HepG2 (cell line): ENCODE results near the gene PIANP. TPM values are rescaled to one million over a fixed set of nuclear protein-coding genes. Genes with fewer than 3 reads are reported as not detected.

ENCODE experiments used
- ATAC-seq: fragments of 200-7000 bp; cut with Tn5 transposase; 3 replicates; pipeline ENCODE4 v1.9.1; 2020; ENCODE audit warnings: mild to moderate bottlenecking, moderate library complexity
- BruUV-seq: library from RNA; stranded (reverse); fragments of 400-500 nt; replicated peaks from 2 replicates; lab custom pipeline; 2021; lab: Mats Ljungman, UMichigan
- CTCF ChIA-PET: fragments of 300-600 bp; formaldehyde crosslinking; extraction: SDS; loops from one replicate; lab custom pipeline; 2021; ENCODE audit warnings: low total read pairs, inconsistent platforms, low intra/inter-chr PET ratio; lab: Yijun Ruan, JAX
- POLR2A ChIA-PET: fragments of 350-600 bp; sonication (Branson Sonifier 250); formaldehyde crosslinking; loops from one replicate; lab custom pipeline; 2020; ENCODE audit warnings: antibody characterized with exemption, inconsistent platforms; lab: Yijun Ruan, JAX
- DNase-seq: peaks from one replicate; pipeline ENCODE4 v3.0.0-alpha.2; 2015; ENCODE audit warnings: low spot score
- FAIRE-seq: peaks from 3 replicates; lab custom pipeline; 2011; peaks lifted over from hg19 to GRCh38; lab: Jason Lieb, UNC
- H2AFZ ChIP-seq: one replicate; pipeline ENCODE4 v1.6.1; 2011; ENCODE audit warnings: low read length, inconsistent platforms
- H3K27ac ChIP-seq: fragments of 300-600 bp; 3 replicates; pipeline ENCODE4 v1.8.0; 2011; ENCODE audit warnings: mixed run types, mild to moderate bottlenecking, mixed read lengths, low read length, inconsistent platforms; ENCODE audit not compliant: insufficient read depth; ENCODE audit errors: extremely low read length
- H3K27me3 ChIP-seq, 2 experiments: fragments of 200-600 bp in 1 of 2; 2 replicates in 1 of 2; 3 replicates in 1 of 2; pipeline versions ENCODE4 v1.6.0 to v1.8.0; 2011; ENCODE audit warnings: low read length in 2 of 2, mild to moderate bottlenecking in 2 of 2, moderate library complexity in 2 of 2, inconsistent platforms in 1 of 2; ENCODE audit not compliant: insufficient read depth in 2 of 2, control insufficient read depth in 1 of 2
- H3K36me3 ChIP-seq, 2 experiments: fragments of 200-600 bp in 1 of 2; replicated peaks in 1 of 2; 2 replicates in 1 of 2; 3 replicates in 1 of 2; pipeline versions ENCODE4 v1.5.1 to v1.8.0; 2011; ENCODE audit warnings: low read length in 2 of 2, inconsistent platforms in 1 of 2; ENCODE audit not compliant: insufficient read depth in 2 of 2, control insufficient read depth in 1 of 2
- H3K4me1 ChIP-seq: 2 replicates; pipeline ENCODE4 v1.5.1; 2012; ENCODE audit warnings: low read length, inconsistent platforms; ENCODE audit not compliant: insufficient read depth
- H3K4me2 ChIP-seq: 2 replicates; pipeline ENCODE4 v1.6.0; 2011; ENCODE audit warnings: low read depth, low read length, inconsistent platforms
- H3K4me3 ChIP-seq, 3 experiments: fragments of 200-600 bp in 1 of 3; sonication (generic), shearing (Covaris generic) in 1 of 3; replicated peaks in 1 of 3; 2 replicates each; pipeline ENCODE4 v1.5.1; 2011 to 2016; ENCODE audit warnings: low read length in 3 of 3, inconsistent platforms in 2 of 3, low read depth in 2 of 3, mild to moderate bottlenecking in 2 of 3, control low read depth in 1 of 3, mixed read lengths in 1 of 3; ENCODE audit not compliant: insufficient read depth in 1 of 3
- H3K79me2 ChIP-seq: one replicate; pipeline ENCODE4 v1.6.1; 2011; ENCODE audit warnings: low read length, inconsistent platforms; ENCODE audit not compliant: insufficient read depth
- H3K9ac ChIP-seq: 2 replicates; pipeline ENCODE4 v1.6.0; 2011; ENCODE audit warnings: mild to moderate bottlenecking, low read depth, low read length, inconsistent platforms; ENCODE audit not compliant: insufficient read depth
- H3K9me3 ChIP-seq: 2 replicates; pipeline ENCODE4 v1.5.1; 2012; ENCODE audit warnings: mild to moderate bottlenecking, low read length
- H4K20me1 ChIP-seq: 2 replicates; pipeline ENCODE4 v1.6.0; 2011; ENCODE audit warnings: inconsistent platforms, mild to moderate bottlenecking, low read length, moderate library complexity; ENCODE audit not compliant: insufficient read depth
- GABPB1 ChIP-seq: IDR thresholded peaks from 2 replicates; pipeline ENCODE4 v1.6.1; 2016; ENCODE audit warnings: mild to moderate bottlenecking, missing genetic modification reagents, moderate library complexity, missing compliant biosample characterization
- HNRNPK ChIP-seq: fragments of 200-400 bp; formaldehyde crosslinking; IDR thresholded peaks from 2 replicates; pipeline ENCODE4 v1.6.1; 2018; ENCODE audit warnings: low read length, low read depth, moderate library complexity, mild to moderate bottlenecking; ENCODE audit not compliant: poor library complexity, severe bottlenecking
- ISL2 ChIP-seq: sonication (generic); formaldehyde crosslinking; IDR thresholded peaks from 2 replicates; pipeline ENCODE4 v1.5.0; 2020; ENCODE audit warnings: missing genetic modification reagents
- MAZ ChIP-seq, 2 experiments: sonication (generic) in 1 of 2; formaldehyde crosslinking in 1 of 2; IDR thresholded peaks; 2 replicates each; pipeline versions ENCODE4 v1.5.0 to v1.6.1; 2012 to 2020; ENCODE audit warnings: low read depth in 2 of 2, mild to moderate bottlenecking in 2 of 2, borderline replicate concordance in 1 of 2, improper control_type of control experiment in 1 of 2, low read length in 1 of 2, missing genetic modification reagents in 1 of 2, moderate library complexity in 1 of 2
- TAF15 ChIP-seq: fragments of 200-400 bp; formaldehyde crosslinking; IDR thresholded peaks from one replicate; pipeline ENCODE4 v1.6.1; 2018; ENCODE audit warnings: mild to moderate bottlenecking, low read depth, low read length; ENCODE audit not compliant: poor library complexity, severe bottlenecking
- ZNF10 ChIP-seq: sonication (generic); formaldehyde crosslinking; IDR thresholded peaks from 2 replicates; pipeline ENCODE4 v1.4.0; 2020; ENCODE audit warnings: mild to moderate bottlenecking, low read depth, missing genetic modification reagents, borderline replicate concordance
- ZNF121 ChIP-seq: sonication (generic); formaldehyde crosslinking; IDR thresholded peaks from 2 replicates; pipeline ENCODE4 v1.5.0; 2020; ENCODE audit warnings: mild to moderate bottlenecking, missing genetic modification reagents
- WGBS: methylation state at CpG from one replicate; pipeline ENCODE4 v1.1.6; 2017; ENCODE audit warnings: low lambda C conversion rate; 5-methylcytosine and 5-hydroxymethylcytosine counted together
- in situ Hi-C: cut with HindIII; loops from 2 replicates; pipeline ENCODE4 v1.10.0; 2017; ENCODE audit warnings: low pct_unique_long_range_greater_than_20kb; ENCODE audit not compliant: extremely low pct_ligation_motif_present
- intact Hi-C: fragments of 100-400 bp; cut with micrococcal nuclease; formaldehyde crosslinking; loops from one replicate; pipeline ENCODE4 v1.10.0; 2022; ENCODE audit not compliant: unreplicated experiment
- polyA plus RNA-seq, 8 experiments: library from polyadenylated mRNA; depleted of rRNA in 3 of 8; stranded (reverse) in 7 of 8; unstranded in 1 of 8; fragments of >200 nt; fragmentation: Illumina TruSeq in 4 of 8; extraction: Trizol in 4 of 8; gene quantifications; 2 replicates each; pipeline versions ENCODE4 v1.2.1 to v1.2.3, GENCODE V29; 2011 to 2016; ENCODE audit warnings: low read depth in 4 of 8, missing spikeins in 1 of 8, mixed read lengths in 1 of 8; ENCODE audit not compliant: insufficient read depth in 1 of 8
- total RNA-seq, 5 experiments: library from RNA; depleted of rRNA; stranded (reverse); fragments of >200 nt; fragmentation: Illumina TruSeq; extraction: Trizol; gene quantifications; 2 replicates each; pipeline ENCODE4 v1.2.3, GENCODE V29; 2016; ENCODE audit warnings: low read depth in 1 of 5
- TF ChIP-seq, protein P1 (sequence below): IDR thresholded peaks from 2 replicates; pipeline ENCODE4 v1.4.0; 2020; ENCODE audit warnings: mild to moderate bottlenecking, missing genetic modification reagents
- TF ChIP-seq, protein P2 (sequence below): sonication (generic); formaldehyde crosslinking; conservative IDR thresholded peaks from 2 replicates; pipeline ENCODE4 v1.4.0; 2020; ENCODE audit warnings: mild to moderate bottlenecking, missing genetic modification reagents, moderate library complexity

Gene PIANP
- total and polyA plus RNA-seq, 2 of the 13 experiments (the other 11 are each of a cell fraction or from before 2014, with no cell fraction given), result not detected

- TF ChIP-seq, protein P1, sequence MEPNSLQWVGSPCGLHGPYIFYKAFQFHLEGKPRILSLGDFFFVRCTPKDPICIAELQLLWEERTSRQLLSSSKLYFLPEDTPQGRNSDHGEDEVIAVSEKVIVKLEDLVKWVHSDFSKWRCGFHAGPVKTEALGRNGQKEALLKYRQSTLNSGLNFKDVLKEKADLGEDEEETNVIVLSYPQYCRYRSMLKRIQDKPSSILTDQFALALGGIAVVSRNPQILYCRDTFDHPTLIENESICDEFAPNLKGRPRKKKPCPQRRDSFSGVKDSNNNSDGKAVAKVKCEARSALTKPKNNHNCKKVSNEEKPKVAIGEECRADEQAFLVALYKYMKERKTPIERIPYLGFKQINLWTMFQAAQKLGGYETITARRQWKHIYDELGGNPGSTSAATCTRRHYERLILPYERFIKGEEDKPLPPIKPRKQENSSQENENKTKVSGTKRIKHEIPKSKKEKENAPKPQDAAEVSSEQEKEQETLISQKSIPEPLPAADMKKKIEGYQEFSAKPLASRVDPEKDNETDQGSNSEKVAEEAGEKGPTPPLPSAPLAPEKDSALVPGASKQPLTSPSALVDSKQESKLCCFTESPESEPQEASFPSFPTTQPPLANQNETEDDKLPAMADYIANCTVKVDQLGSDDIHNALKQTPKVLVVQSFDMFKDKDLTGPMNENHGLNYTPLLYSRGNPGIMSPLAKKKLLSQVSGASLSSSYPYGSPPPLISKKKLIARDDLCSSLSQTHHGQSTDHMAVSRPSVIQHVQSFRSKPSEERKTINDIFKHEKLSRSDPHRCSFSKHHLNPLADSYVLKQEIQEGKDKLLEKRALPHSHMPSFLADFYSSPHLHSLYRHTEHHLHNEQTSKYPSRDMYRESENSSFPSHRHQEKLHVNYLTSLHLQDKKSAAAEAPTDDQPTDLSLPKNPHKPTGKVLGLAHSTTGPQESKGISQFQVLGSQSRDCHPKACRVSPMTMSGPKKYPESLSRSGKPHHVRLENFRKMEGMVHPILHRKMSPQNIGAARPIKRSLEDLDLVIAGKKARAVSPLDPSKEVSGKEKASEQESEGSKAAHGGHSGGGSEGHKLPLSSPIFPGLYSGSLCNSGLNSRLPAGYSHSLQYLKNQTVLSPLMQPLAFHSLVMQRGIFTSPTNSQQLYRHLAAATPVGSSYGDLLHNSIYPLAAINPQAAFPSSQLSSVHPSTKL, result no peak; the same call in 1 of the 2 replicates
- peak; percentile 65 for TF ChIP-seq ZNF121 (CRISPR knock-in tag)
These were observed 608 bp upstream of the PIANP start (continued) for GRCh38 chr12:6701078-6701768.

GRCh38 chr12:6699989-6700645, 498 bp downstream of the PIANP start:
- in situ Hi-C loops, result loop anchor here (5.0 kb wide), 2 partner anchors 38 to 83 kb away; partner anchors contain the start of gene ING4
- Histone ChIP-seq H3K9ac (no peak overlapping the region), H3K36me3 (no peaks in the 10 kb centered on the region), H3K79me2 (no peaks in the 10 kb centered on the region), H3K27ac (no peak overlapping the region)
- 6% methylated on average over 12 of the region's 65 CpGs for WGBS
- ATAC-seq, result peak; percentile 42
- CTCF ChIA-PET, result interaction anchor here (1.5 kb wide), 1 partner anchor 83 kb away, joined by 3 read pairs; no protein-coding TSS in a partner anchor
- TF ChIP-seq MAZ (IDR thresholded peaks at IDR 0.05; ENCODE audit: borderline replicate concordance, low read depth, low read length), result no peak
- TF ChIP-seq MAZ (CRISPR knock-in tag; IDR thresholded peaks at IDR 0.05; ENCODE audit: low read depth), result peak; percentile 12; the same call in 1 of the 2 replicates
- TF ChIP-seq, protein P2, sequence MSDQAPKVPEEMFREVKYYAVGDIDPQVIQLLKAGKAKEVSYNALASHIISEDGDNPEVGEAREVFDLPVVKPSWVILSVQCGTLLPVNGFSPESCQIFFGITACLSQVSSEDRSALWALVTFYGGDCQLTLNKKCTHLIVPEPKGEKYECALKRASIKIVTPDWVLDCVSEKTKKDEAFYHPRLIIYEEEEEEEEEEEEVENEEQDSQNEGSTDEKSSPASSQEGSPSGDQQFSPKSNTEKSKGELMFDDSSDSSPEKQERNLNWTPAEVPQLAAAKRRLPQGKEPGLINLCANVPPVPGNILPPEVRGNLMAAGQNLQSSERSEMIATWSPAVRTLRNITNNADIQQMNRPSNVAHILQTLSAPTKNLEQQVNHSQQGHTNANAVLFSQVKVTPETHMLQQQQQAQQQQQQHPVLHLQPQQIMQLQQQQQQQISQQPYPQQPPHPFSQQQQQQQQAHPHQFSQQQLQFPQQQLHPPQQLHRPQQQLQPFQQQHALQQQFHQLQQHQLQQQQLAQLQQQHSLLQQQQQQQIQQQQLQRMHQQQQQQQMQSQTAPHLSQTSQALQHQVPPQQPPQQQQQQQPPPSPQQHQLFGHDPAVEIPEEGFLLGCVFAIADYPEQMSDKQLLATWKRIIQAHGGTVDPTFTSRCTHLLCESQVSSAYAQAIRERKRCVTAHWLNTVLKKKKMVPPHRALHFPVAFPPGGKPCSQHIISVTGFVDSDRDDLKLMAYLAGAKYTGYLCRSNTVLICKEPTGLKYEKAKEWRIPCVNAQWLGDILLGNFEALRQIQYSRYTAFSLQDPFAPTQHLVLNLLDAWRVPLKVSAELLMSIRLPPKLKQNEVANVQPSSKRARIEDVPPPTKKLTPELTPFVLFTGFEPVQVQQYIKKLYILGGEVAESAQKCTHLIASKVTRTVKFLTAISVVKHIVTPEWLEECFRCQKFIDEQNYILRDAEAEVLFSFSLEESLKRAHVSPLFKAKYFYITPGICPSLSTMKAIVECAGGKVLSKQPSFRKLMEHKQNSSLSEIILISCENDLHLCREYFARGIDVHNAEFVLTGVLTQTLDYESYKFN (CRISPR knock-in tag), result no peak
- TF ChIP-seq TAF15, result peak; percentile 68
- TF ChIP-seq ZNF10 (CRISPR knock-in tag), result no peak
- no peak for TF ChIP-seq ISL2 (CRISPR knock-in tag)
- peak; percentile 59 for TF ChIP-seq HNRNPK
- TF ChIP-seq GABPB1 (CRISPR knock-in tag), result peak; percentile 5; the same call in 1 of the 2 replicates
- TF ChIP-seq, all 625 proteins: peak for 4
- H3K4me3 ChIP-seq, result peak overlapping the region; percentile 40 to 74 (median 45); a peak in 5 of 6 replicates
- intact Hi-C loops, result loop anchor here (2.0 to 5.0 kb wide), 2 partner anchors 83 to 148 kb away; no protein-coding TSS in a partner anchor
- H4K20me1 ChIP-seq, result no peaks in the 10 kb centered on the region
- no TSS peak for BruUV-seq
- POLR2A ChIA-PET, result interaction anchor here (1.4 kb wide), 1 partner anchor 11 kb away, joined by 6 read pairs; the partner anchor contains the start of gene ZNF384
- H3K9me3 ChIP-seq, result no peaks in the 10 kb centered on the region
- peaks cover 6 to 68% of the 10 kb centered on the region in 2 experiments for H3K27me3 ChIP-seq
- no peak overlapping the region for H2AFZ ChIP-seq
- peaks cover 27% of the 10 kb centered on the region for H3K4me1 ChIP-seq
- H3K4me2 ChIP-seq, result peak overlapping the region; percentile 69
- FAIRE-seq (no peak), DNase-seq (no peak)
